Pancreas (tissue), 10 donors: Measurements from ENCODE around the gene PIK3IP1. TPM values are rescaled to one million over a fixed set of nuclear protein-coding genes. Genes with fewer than 3 reads are reported as not detected.
A peak's percentile ranks its signal among the peaks of the same experiment; 100 is the strongest.
"Not testable (repeated sequence)": the region's sequence is repeated elsewhere in the genome, so short reads cannot be mapped to it uniquely, and the experiment has no call there.

ENCODE experiments used
- ATAC-seq, 4 donors: fragments of 200-7000 bp; cut with Tn5 transposase; one replicate each; pipeline versions ENCODE4 v1.8.0 to v1.9.1; 2020; ENCODE audit warnings: mild to moderate bottlenecking in 4 of 4, moderate library complexity in 4 of 4
- DNase-seq, 6 donors: peaks; one replicate each; pipeline ENCODE4 v3.0.0-alpha.2; 2020
- FAIRE-seq: peaks from 2 replicates; lab custom pipeline; 2012; peaks lifted over from hg19 to GRCh38; lab: Jason Lieb, UNC
- H3K27ac ChIP-seq, 4 donors: fragments of 200-600 bp; sonication (generic); 1 replicate in 3 of 4; 2 replicates in 1 of 4; pipeline versions ENCODE4 v1.5.0 to v1.8.0; 2020
- H3K27me3 ChIP-seq, 4 donors: fragments of 200-600 bp; one replicate each; pipeline ENCODE4 v1.8.0; 2021
- H3K36me3 ChIP-seq, 3 donors: fragments of 200-600 bp; sonication (generic) in 1 of 3; one replicate each; pipeline versions ENCODE4 v1.5.0 to v1.8.0; 2020 to 2021
- H3K4me1 ChIP-seq, 3 donors: fragments of 200-600 bp; one replicate each; pipeline ENCODE4 v1.8.0; 2021
- H3K4me3 ChIP-seq, 4 donors: fragments of 200-600 bp; sonication (generic) in 2 of 4; one replicate each; pipeline versions ENCODE4 v1.5.0 to v1.8.0; 2020 to 2021
- H3K9me3 ChIP-seq, 4 donors: fragments of 200-600 bp; one replicate each; pipeline ENCODE4 v1.8.0; 2021
- WGBS, 2 donors: extraction: QIAGEN DNeasy Blood & Tissue Kit; methylation state at CpG; one replicate each; pipeline ENCODE4 v1.1.7; 2013; 5-methylcytosine and 5-hydroxymethylcytosine counted together
- intact Hi-C, 3 donors: fragments of 100-400 bp; cut with DNase I; formaldehyde crosslinking; loops; one replicate each; pipeline versions ENCODE4 v1.11.1 to v1.14.2; 2022
- polyA plus RNA-seq, 2 donors: library from polyadenylated mRNA; stranded (reverse); fragments of 200-250 nt; gene quantifications; one replicate each; pipeline ENCODE4 v1.2.3, GENCODE V29; 2013
- total RNA-seq, 6 donors: library from RNA; stranded (reverse); fragmentation: NEBNext Ultra II Directional in 4 of 6; extraction: Animal tissue kit (Norgen Biotek cat#: 25700) in 4 of 6; gene quantifications; one replicate each; pipeline versions ENCODE4 v1.2.1 to v1.2.4, GENCODE V29; 2021 to 2023
- TF ChIP-seq, protein P1 (sequence below), 4 donors: fragments of 200-600 bp; sonication (generic) in 3 of 4; IDR thresholded peaks; one replicate each; pipeline versions ENCODE4 v1.5.0 to v1.8.0; 2021; ENCODE audit warnings: antibody characterized with exemption in 4 of 4
- donor health status: healthy with polysubstance abuse.
- donor health status: DM: no; HTN: no; CAD: no; lungs with moderate emphysema.
- donor health status: DM: no; HTN: no; CAD: no.
- donor health status: control.
- donor health status: control.
- donor health status: Bipolar disorder and iron deficiency.
- donor health status: DM: yes; HTN: yes; CAD: no.
- donor health status: DM: no; HTN: no; CAD: no.
- donor health status: DM: no; HTN: no; CAD: no.
- donor health status: DM: yes; HTN: yes; CAD: no.

PIK3IP1 gene
- total and polyA plus RNA-seq, 8 donors = 2.4 to 24.5 (median 5.7) TPM

DNA sequence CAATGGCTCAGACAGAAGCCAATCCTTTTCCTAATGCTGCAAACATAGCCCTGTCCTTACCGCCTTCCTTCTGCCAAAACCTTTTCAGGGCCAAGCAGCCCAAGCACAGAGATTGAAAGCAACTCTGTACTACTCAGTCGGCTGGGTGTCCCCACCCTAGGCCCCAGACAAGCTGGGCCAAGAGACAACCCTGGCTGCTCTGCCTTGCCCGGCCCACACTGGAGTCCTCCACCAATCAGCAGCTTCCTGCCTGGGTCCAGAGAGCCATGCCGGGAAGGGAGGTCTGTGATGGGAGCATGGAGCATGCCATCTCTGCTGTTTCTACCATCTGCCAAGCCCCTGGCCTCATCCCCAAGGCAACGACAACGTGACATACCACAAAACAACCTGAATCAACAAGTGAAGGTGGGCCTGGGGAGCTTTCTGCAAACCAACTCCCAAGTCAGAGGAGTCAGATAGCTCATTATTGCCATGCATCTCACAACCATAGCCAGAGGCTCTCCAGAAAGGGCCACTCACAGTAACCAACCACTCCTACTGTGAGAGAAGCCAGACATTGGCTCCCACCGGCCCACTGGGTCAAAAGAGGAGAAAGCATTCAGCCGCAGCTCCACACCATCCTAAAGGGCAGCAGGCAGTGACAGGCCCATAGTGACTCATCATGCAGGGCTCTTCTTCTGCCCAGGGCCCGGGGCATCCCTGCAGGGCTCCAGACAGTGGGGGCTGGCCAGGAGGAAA lies 35.7 kb upstream of the PIK3IP1 start:
- Histone ChIP-seq H3K4me1 (no peaks in the 10 kb centered on the region), H3K27ac (no peak overlapping the region), H3K4me3 (no peak overlapping the region), H3K27me3 (no peaks in the 10 kb centered on the region), H3K36me3 (peaks cover 0 to 23% (median 18%) of the 10 kb centered on the region in 3 donors), H3K9me3 (no peaks in the 10 kb centered on the region)
- WGBS, 2 donors = 89 to 90% methylated on average over 9 of the region's 9 CpGs
- ATAC-seq = no peak
- TF ChIP-seq, protein P1, sequence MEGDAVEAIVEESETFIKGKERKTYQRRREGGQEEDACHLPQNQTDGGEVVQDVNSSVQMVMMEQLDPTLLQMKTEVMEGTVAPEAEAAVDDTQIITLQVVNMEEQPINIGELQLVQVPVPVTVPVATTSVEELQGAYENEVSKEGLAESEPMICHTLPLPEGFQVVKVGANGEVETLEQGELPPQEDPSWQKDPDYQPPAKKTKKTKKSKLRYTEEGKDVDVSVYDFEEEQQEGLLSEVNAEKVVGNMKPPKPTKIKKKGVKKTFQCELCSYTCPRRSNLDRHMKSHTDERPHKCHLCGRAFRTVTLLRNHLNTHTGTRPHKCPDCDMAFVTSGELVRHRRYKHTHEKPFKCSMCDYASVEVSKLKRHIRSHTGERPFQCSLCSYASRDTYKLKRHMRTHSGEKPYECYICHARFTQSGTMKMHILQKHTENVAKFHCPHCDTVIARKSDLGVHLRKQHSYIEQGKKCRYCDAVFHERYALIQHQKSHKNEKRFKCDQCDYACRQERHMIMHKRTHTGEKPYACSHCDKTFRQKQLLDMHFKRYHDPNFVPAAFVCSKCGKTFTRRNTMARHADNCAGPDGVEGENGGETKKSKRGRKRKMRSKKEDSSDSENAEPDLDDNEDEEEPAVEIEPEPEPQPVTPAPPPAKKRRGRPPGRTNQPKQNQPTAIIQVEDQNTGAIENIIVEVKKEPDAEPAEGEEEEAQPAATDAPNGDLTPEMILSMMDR (IDR thresholded peaks at IDR 0.05) = no peak
- no peak for DNase-seq
- FAIRE-seq = no peak
- intact Hi-C loops = no loop called here

DNA sequence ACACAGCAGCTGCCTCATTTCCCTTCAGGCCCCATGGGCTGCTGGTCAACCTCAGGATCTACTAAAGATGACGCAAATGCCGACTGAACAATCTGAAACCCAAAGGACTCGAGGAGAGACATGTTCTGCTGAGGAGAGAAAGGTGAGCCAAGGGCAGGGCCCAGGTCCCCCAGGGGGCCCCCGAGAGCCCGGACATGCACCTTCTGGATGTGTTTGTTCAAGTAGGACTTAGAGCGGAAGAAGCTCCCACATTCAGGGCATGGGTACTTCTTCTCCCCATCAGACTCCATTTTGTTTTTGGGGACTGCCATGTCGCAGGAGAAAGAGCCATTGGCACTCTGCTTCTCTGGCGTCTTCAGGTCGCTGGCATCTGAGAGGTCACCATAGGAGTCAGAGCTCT lies 34.6 kb upstream of the PIK3IP1 start:
- Histone ChIP-seq H3K4me3 (no peak overlapping the region), H3K27ac (no peak overlapping the region), H3K9me3 (no peaks in the 10 kb centered on the region), H3K4me1 (no peaks in the 10 kb centered on the region), H3K27me3 (no peaks in the 10 kb centered on the region), H3K36me3 (peaks cover 0 to 16% (median 12%) of the 10 kb centered on the region in 3 donors)
- TF ChIP-seq, protein P1 (IDR thresholded peaks at IDR 0.05) = no peak
- intact Hi-C loops = no loop called here
- FAIRE-seq (no peak), ATAC-seq (no peak), DNase-seq (no peak)
- WGBS, 2 donors = 91% methylated on average over 9 of the region's 9 CpGs

DNA sequence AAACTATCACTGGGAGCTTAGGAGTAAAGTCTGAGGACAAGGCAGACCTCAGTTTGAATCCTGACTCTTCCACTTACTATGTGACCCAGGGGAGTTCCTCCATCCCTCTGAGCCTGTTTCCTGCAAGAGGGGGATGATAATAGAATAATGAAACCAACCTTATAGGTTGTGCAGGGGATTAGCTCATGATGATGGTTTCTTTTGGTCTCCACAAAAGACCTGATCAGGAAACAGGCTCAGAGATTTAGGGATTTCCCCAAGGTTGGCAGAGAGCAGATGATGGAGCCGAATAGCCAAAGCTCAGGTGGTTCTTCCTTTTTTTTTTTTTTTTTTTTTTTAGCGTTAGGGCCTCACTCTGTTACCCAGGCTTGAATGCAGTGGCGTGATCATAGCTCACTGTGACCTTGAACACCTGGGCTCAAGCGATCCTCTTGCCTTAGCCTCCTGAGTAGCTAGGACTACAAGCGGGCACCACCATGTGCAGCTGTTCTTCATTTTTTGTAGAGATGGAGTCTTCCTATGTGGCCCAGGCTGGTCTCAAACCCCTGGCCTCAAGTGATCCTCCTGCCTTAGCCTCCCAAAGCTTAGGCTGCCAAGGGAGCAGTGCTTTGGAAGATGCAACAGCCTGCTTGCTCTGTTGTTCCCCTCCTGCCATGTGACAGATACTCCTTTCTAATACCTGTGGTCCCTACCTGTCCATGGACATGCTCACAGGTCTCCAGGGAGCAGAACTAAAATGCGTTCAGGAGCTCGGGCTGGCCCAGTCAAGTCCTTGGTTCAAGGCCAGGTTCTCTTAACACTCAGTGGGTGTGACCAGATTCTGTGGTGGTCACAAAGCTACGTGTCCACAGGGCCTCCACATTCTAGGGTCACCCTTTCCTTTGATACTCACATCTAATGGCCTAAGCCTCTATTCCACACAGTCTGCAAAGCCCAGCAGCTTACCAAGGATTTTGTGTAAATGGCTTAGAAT lies 31.6 kb upstream of the PIK3IP1 start:
- ATAC-seq (no peak), FAIRE-seq (no peak), DNase-seq (no peak)
- H3K27ac ChIP-seq = no peak overlapping the region
- H3K4me1 ChIP-seq = no peaks in the 10 kb centered on the region
- intact Hi-C loops = no loop called here
- H3K9me3 ChIP-seq = no peaks in the 10 kb centered on the region
- H3K27me3 ChIP-seq = no peaks in the 10 kb centered on the region
- WGBS, 2 donors = 86 to 91% methylated on average over 8 of the region's 8 CpGs
- peaks cover 0 to 16% (median 2%) of the 10 kb centered on the region in 3 donors for H3K36me3 ChIP-seq
- H3K4me3 ChIP-seq = no peak overlapping the region
- TF ChIP-seq, protein P1 (IDR thresholded peaks at IDR 0.05) = no peak

DNA sequence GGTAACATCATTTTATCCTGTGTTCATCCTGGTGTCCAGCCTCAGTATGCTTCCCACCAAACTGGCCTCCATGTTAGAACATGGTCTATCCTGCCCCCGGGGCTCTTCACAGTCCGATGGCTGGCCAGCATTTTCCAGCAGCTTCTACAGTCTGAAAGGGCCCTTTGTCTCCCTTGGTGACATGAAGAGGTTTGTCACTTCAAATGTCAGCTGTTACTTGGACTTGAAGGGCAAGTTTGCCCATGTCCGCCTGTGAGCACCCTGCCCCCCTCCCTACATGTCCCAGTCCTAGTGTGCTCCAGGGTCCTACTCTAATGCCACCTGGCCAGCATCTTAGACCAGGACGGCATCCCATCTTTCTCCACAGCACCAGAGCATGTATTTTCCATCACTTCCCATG lies 29.1 kb upstream of the PIK3IP1 start:
- FAIRE-seq = no peak
- ATAC-seq = no peak
- Histone ChIP-seq H3K4me1 (no peaks in the 10 kb centered on the region), H3K4me3 (no peak overlapping the region), H3K27ac (no peak overlapping the region), H3K9me3 (no peaks in the 10 kb centered on the region), H3K36me3 (peaks cover 0 to 3% (median 0%) of the 10 kb centered on the region in 3 donors), H3K27me3 (no peaks in the 10 kb centered on the region)
- no peak for DNase-seq
- WGBS, 2 donors = 62 to 70% methylated on average over 4 of the region's 4 CpGs
- TF ChIP-seq, protein P1 (IDR thresholded peaks at IDR 0.05) = no peak
- intact Hi-C loops = no loop called here

DNA sequence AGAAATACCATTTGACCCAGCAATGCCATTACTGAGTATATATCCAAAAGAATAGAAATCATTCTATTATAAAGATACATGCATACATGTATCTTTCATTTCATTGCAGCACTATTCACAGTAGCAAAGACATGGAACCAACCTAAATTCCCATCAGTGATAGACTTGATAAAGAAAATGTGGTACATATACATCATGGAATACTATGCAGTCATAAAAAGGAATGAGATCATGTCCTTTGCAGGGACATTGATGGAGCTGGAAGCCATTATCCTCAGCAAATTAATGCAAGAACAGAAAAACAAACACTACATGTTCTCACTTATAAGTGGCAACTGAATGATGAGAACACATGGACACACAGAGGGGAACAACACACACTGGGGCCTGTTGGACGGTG lies 21.9 kb upstream of the PIK3IP1 start:
- H3K36me3 ChIP-seq, DNase-seq, H3K27me3 ChIP-seq, H3K9me3 ChIP-seq, FAIRE-seq, H3K4me3 ChIP-seq, H3K4me1 ChIP-seq, ATAC-seq, intact Hi-C loops: not testable (repeated sequence)
- H3K27ac ChIP-seq = peak overlapping the region in 3 of 4 donors; percentile 77 to 95 (median 91)
- 96 to 100% methylated on average over 1 of the region's 1 CpG for WGBS, 2 donors
